OCI-LY1 (cell line): ENCODE data around the gene GALNT17.

Experiments used
- H2AFZ ChIP-seq: fragments of 200-600 bp; sonication (generic), shearing (Covaris generic); 2 replicates; pipeline ENCODE4 v1.6.0; 2014; ENCODE audit warnings: antibody characterized with exemption, mild to moderate bottlenecking, low read length
- H3F3A ChIP-seq: fragments of 200-600 bp; sonication (generic), shearing (Covaris generic); 2 replicates; pipeline ENCODE4 v1.6.0; 2014; ENCODE audit warnings: mild to moderate bottlenecking, antibody characterized with exemption, low read length, moderate library complexity; ENCODE audit not compliant: insufficient read depth
- H3K27ac ChIP-seq: fragments of 200-600 bp; sonication (generic); 2 replicates; pipeline ENCODE4 v1.5.1; 2014; ENCODE audit warnings: low read length, mixed run types, mild to moderate bottlenecking, low read depth; ENCODE audit not compliant: poor library complexity, severe bottlenecking
- H3K27me3 ChIP-seq: fragments of 200-600 bp; sonication (generic); 2 replicates; pipeline ENCODE4 v1.6.0; 2014; ENCODE audit warnings: antibody characterized with exemption, mild to moderate bottlenecking, low read length, moderate library complexity; ENCODE audit not compliant: insufficient read depth
- H3K36me3 ChIP-seq: fragments of 200-600 bp; sonication (generic); 2 replicates; pipeline ENCODE4 v1.6.1; 2014; ENCODE audit warnings: mild to moderate bottlenecking, antibody characterized with exemption, low read length, moderate library complexity, mixed read lengths; ENCODE audit not compliant: insufficient read depth
- H3K4me1 ChIP-seq: fragments of 200-600 bp; sonication (generic); 2 replicates; pipeline ENCODE4 v1.5.1; 2014; ENCODE audit warnings: mild to moderate bottlenecking, low read length, moderate library complexity; ENCODE audit not compliant: insufficient read depth, severe bottlenecking
- H3K4me2 ChIP-seq: fragments of 200-600 bp; sonication (generic), shearing (Covaris generic); 2 replicates; pipeline ENCODE4 v1.6.1; 2014; ENCODE audit warnings: low read length
- H3K4me3 ChIP-seq: fragments of 200-600 bp; sonication (generic); 2 replicates; pipeline ENCODE4 v1.5.1; 2014; ENCODE audit warnings: low read length, low read depth, mild to moderate bottlenecking, mixed read lengths; ENCODE audit not compliant: poor library complexity, severe bottlenecking
- H3K79me2 ChIP-seq: fragments of 200-600 bp; shearing (Covaris generic); 2 replicates; pipeline ENCODE4 v1.6.1; 2016; ENCODE audit warnings: mixed run types, low read length, mixed read lengths; ENCODE audit not compliant: insufficient read depth
- H3K9ac ChIP-seq: fragments of 200-600 bp; sonication (generic), shearing (Covaris generic); 2 replicates; pipeline ENCODE4 v1.6.1; 2014; ENCODE audit warnings: mild to moderate bottlenecking, low read length, mixed read lengths
- H3K9me2 ChIP-seq: fragments of 200-600 bp; sonication (generic), shearing (Covaris generic); 2 replicates; pipeline ENCODE4 v1.6.1; 2014; ENCODE audit warnings: low read depth, mild to moderate bottlenecking, low read length, mixed read lengths
- H3K9me3 ChIP-seq: fragments of 200-600 bp; shearing (Covaris generic); 2 replicates; pipeline ENCODE4 v1.6.1; 2014; ENCODE audit warnings: low read length, mixed read lengths
- H4K20me1 ChIP-seq: fragments of 200-600 bp; sonication (generic), shearing (Covaris generic); 2 replicates; pipeline ENCODE4 v1.6.0; 2016; ENCODE audit warnings: mild to moderate bottlenecking, low read length; ENCODE audit not compliant: insufficient read depth
- EZH2 ChIP-seq: fragments of 200-600 bp; sonication (generic), shearing (Covaris generic); IDR thresholded peaks from 2 replicates; pipeline ENCODE4 v1.8.0; 2017; ENCODE audit warnings: borderline replicate concordance, mixed run types, mild to moderate bottlenecking, antibody characterized with exemption, low read length, moderate library complexity, mixed read lengths
- TF ChIP-seq, protein P1 (sequence below): fragments of 200-600 bp; sonication (generic), shearing (Covaris generic); IDR thresholded peaks from 2 replicates; pipeline ENCODE4 v1.5.1; 2017; ENCODE audit warnings: mild to moderate bottlenecking, antibody characterized with exemption, low read length, moderate library complexity, mixed read lengths

The GALNT17 gene

GRCh38 chr7:71601851-71602250 is 469.9 kb downstream of the GALNT17 start:
- TF ChIP-seq EZH2 = no peak
- TF ChIP-seq, protein P1, sequence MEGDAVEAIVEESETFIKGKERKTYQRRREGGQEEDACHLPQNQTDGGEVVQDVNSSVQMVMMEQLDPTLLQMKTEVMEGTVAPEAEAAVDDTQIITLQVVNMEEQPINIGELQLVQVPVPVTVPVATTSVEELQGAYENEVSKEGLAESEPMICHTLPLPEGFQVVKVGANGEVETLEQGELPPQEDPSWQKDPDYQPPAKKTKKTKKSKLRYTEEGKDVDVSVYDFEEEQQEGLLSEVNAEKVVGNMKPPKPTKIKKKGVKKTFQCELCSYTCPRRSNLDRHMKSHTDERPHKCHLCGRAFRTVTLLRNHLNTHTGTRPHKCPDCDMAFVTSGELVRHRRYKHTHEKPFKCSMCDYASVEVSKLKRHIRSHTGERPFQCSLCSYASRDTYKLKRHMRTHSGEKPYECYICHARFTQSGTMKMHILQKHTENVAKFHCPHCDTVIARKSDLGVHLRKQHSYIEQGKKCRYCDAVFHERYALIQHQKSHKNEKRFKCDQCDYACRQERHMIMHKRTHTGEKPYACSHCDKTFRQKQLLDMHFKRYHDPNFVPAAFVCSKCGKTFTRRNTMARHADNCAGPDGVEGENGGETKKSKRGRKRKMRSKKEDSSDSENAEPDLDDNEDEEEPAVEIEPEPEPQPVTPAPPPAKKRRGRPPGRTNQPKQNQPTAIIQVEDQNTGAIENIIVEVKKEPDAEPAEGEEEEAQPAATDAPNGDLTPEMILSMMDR = no peak
- H3K36me3 ChIP-seq = no peaks in the 10 kb centered on the region
- no peaks in the 10 kb centered on the region for H3F3A ChIP-seq
- no peak overlapping the region for H3K27ac ChIP-seq
- H3K79me2 ChIP-seq = no peaks in the 10 kb centered on the region
- H3K9ac ChIP-seq = no peak overlapping the region
- H3K4me3 ChIP-seq = no peak overlapping the region
- no peaks in the 10 kb centered on the region for H3K4me1 ChIP-seq
- H3K9me3 ChIP-seq = no peaks in the 10 kb centered on the region
- H3K9me2 ChIP-seq = no peaks in the 10 kb centered on the region
- no peak overlapping the region for H3K4me2 ChIP-seq
- 0 out of 2 replicates have a peak, but pooled peaks cover 4% of the 10 kb centered on the region for H3K27me3 ChIP-seq
- H4K20me1 ChIP-seq = no peaks in the 10 kb centered on the region
- H2AFZ ChIP-seq = no peak overlapping the region

GRCh38 chr7:71604818-71605414 is 473.0 kb downstream of the GALNT17 start:
- H3K4me2 ChIP-seq = no peak overlapping the region
- no peak overlapping the region for H3K9ac ChIP-seq
- no peak overlapping the region for H3K4me3 ChIP-seq
- no peaks in the 10 kb centered on the region for H4K20me1 ChIP-seq
- H3K27ac ChIP-seq = no peak overlapping the region
- no peaks in the 10 kb centered on the region for H3K4me1 ChIP-seq
- H2AFZ ChIP-seq = no peak overlapping the region
- H3K9me2 ChIP-seq = no peaks in the 10 kb centered on the region
- no peak for TF ChIP-seq EZH2
- TF ChIP-seq, protein P1 = no peak
- H3K9me3 ChIP-seq = no peaks in the 10 kb centered on the region
- H3F3A ChIP-seq = no peaks in the 10 kb centered on the region
- 0 out of 2 replicates have a peak, but pooled peaks cover 4% of the 10 kb centered on the region for H3K27me3 ChIP-seq
- H3K79me2 ChIP-seq = no peaks in the 10 kb centered on the region
- H3K36me3 ChIP-seq = no peaks in the 10 kb centered on the region

- H3K4me3 ChIP-seq = no peak overlapping the region
- no peaks in the 10 kb centered on the region for H3K36me3 ChIP-seq
- H3K9me3 ChIP-seq = no peaks in the 10 kb centered on the region
- H2AFZ ChIP-seq = no peak overlapping the region
- no peaks in the 10 kb centered on the region for H3F3A ChIP-seq
- H3K9ac ChIP-seq = no peak overlapping the region
- H4K20me1 ChIP-seq = no peaks in the 10 kb centered on the region
- no peaks in the 10 kb centered on the region for H3K79me2 ChIP-seq
- no peaks in the 10 kb centered on the region for H3K9me2 ChIP-seq
- no peak overlapping the region for H3K27ac ChIP-seq
- no peak overlapping the region for H3K4me2 ChIP-seq
- TF ChIP-seq, protein P1 = no peak
- TF ChIP-seq EZH2 = no peak
- no peaks in the 10 kb centered on the region for H3K27me3 ChIP-seq
- H3K4me1 ChIP-seq = no peaks in the 10 kb centered on the region
These were observed 480.0 kb downstream of the GALNT17 start for GRCh38 chr7:71611986-71612385.
